NCI-H1105 treated with DMSO at 0.1 percent for 48 hours (cell line): ENCODE measurements around the gene STAC2.

ENCODE experiments used
- DNase-seq: peaks from one replicate; lab custom pipeline; 2025; lab: John Stamatoyannopoulos, UW

Gene STAC2

DNA sequence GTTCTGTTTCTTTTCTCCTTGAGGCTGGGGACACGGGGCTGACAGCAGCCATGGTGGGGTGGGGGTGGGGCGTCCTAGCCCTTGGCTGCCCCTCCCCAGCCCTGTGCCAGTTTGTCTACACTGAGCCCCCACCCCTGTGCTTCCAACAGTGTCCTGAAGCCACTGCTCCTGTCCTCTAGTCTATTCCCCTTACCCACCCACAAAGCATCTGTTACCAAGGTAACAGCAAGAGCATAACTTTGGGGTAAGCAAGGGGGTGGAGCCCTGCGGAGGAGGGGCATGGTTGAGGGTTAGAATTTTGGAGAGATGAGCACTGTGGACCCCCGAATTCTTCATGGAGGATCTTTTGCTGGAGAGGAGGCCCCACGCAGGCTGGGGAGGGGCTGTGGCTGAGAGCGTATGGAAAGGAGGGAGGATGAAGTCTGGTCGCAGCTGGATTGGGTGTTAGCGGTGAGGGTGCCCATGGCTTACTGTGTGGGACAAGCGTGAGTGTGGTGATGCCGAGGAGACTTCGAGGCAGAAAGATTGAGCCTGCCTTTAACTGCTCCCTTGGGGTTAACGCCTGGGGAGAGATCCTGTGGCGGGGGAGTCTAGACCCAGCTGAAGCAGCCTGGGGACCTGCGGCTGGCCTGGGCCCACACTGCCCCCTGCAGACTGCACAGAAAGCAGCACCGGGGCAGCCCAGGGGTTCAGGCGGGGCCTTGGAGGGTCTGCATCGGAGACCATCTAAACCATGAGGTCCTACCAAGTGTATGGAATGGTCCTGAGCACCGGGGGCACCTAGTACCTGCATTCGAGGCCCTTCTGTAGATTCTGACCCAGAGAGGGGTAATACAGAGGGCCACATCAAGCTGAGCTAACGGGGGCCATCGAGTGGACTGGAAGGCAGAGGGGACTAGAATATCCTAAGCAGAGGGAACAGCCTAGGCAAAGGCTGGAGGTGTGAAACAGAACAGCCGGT lies 6.1 kb upstream of the STAC2 start:
- no peak for DNase-seq

DNA sequence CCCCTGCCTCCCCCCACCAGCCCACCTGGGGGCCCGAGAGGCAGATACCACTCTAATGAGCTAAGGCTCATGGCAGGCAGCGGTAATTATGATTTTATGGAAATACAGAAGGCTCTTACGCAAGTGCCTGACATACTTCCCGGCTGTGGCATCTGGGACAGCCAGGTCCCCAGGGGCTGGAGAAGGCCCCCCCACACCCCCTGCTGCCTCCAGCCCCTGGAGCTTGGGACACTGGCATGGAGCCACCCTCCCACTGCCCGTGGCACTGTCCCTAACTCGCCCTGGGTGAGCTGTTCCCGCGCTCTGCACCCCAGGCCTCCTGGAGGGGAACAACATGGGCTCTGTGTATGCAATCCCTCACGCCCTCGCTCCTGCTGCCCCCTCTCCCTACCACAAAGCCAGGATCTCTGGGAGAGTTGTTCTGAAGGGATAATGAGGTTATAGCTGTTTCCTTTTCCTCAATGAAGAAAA lies 5.4 kb upstream of the STAC2 start:
- no peak for DNase-seq

DNA sequence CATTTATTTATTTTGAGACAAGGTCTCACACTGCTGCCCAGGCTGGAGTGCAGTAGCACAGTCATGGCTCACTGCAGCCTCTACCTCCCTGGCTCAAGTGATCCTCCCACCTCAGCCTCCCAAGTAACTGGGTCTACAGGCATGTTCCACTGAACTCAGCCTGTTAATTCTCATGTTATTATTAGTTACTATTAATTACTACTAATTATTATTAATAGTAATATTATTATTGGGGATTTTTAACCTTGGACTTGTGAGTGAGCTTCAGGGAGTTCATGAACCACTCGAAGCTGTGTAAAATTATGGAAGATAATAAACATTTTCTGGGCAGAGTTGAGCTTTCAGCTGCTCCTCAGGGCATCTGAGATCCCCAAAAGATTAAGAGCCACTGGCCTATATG lies 4.6 kb upstream of the STAC2 start:
- no peak for DNase-seq

DNA sequence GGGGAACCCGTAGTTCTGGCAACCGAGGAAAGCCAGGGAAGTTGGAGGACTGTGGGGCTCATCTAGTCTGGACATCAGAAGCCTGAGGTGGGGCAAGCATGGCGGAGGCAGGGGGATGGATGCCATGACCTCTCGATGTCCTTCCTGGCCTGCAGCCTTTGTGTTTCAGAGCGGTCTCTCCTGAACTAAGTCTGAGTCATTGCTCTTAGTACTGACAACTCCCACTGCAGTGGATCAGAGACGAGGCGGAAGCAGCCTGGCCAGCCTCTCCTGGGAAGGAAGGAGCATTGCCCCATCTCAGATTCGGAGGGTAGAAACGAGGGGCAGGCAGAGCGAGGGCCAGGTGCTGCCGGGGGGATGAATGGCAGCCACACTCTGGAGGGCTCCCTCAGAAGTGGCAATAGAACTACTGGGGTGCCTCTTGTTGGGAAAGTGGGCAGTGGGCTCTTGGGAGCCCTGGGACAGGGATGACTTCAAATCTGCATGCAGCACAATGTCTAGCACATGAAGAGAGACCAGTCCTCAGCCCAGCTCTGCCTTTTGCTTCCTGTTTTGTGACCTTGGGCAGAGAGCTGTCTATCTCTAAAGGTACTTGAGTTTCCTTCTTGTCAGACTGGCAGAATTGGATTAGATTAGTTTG lies 3.6 kb upstream of the STAC2 start:
- DNase-seq = no peak

DNA sequence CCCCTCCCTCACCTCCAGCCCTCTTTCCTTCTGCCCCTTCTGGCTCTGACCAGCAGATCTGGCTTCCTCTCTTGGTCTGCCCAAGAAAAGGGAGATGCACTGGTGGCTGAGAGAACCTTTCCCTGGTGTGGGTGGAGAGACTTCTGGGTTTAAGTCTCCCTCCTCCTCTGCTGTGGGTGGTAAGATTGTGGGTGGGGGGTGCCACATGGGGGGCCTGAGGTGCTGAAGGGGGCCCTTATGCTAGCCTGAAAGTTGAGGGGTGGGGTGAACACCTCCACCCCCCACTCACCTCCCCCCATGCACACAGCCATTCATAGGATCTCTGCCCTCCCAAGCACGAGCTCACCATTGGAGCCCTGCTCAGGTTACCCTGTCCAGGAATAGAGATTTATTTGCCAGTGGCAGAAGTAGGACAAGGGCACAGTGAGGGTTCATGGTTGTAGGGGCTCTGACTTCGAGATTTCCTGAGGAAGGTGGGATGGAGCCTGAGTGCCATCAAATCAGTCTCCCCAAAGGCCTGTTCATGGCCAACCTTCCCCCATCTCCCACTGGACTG lies 1.7 kb upstream of the STAC2 start:
- DNase-seq = no peak

DNA sequence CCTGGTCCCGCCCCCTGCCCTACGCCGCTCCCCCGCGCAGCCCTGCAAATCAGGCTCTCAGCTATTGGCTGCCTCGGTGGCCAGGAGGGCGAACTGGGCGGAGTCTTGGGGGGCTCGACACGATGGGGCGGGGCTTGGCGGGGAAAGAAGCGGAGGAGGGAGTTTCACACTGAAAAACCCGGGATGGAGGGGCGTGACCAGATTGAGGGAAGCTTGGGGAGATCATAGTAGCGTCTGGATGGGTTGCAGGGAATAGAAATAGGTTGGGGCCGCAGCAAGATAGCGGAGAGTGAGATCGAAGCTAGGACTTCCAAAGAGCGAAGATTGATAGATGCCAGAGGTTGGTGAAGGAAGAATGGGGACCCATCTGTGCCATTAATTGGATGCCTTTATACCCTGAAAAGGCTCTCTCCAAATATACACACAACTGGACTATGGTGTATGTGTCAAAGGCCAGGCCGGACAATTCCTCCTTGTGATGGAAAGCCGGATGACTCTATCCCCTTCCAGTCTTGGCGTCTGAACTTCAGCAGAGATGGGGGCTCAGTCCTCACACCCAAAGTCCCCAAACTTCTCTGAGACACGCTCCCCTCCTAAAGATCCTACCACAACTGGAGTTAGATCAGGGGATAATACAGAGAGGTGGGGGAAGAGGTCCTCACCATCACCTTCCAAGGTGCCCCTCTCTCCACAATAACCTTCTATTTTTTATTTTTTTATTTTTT lies 376 bp upstream of the STAC2 start:
- peak; percentile 82 for DNase-seq

DNA sequence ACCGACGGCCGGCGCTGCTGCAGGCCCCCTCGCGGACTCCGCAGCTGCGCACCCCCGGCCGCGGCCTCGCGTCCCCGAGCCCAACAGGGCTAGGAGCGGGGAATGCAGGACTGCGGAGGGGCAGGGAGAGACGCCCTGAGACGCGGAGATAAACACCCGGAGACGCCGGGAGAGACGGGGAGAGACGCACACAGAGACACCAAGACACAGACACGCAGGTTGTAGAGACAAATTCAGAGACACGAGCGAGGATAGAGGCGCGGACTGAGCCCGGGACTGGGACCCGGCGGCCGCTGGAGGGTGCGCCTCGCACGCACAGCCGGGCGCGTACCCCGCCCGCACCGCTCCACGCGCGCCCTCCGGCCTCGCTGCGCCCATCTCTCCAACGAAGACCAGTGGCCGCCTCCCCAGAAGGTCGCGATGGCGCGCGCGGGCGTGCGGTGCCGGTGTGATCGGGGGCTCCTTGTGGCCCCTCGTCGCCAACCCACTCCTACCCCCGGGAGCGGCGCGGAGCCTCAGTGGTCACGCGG lies 902 bp downstream of the STAC2 start:
- no peak for DNase-seq

DNA sequence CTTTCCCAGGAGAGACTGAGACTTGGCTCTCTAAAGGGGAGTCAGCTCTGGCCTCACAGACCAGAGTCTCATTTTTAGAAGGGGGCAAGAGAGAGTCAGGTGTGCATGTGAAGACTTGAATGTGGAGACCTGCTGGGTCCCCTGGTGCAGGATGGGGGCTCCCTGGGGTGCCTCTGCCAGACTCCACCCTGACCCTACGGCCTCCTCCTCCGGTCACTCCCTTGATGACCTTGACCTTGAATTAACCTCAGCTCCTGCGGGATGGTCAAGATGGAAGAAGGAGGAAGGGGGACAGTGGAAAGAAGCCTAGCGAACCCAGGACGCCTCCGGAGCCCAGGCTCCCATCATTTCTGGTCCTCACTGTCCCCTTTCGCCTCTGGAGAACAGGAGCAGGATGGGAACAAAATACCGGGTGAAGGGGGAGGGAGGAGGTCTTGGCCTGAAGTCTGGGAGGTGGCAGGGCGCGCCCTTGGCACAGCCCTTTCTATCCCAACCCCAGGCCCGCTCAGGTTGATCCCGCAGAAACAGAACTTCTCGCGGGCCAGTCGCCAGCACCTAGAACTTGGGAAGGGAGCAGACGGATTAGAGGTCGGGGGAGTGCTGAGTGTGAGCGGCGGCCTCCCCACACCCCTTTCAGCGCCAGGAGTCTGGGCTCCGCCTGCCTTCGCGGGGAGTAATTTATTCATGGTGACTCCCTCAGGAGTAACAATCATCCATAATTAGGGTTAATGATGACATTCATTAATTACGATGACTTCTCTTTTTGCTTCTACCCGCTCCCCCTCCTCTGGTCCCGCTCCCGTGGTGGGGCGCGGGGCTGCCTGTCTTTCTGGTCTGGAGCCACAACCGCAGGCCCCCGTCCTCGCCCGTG lies 1.6 kb downstream of the STAC2 start:
- DNase-seq = peak; percentile 36

DNA sequence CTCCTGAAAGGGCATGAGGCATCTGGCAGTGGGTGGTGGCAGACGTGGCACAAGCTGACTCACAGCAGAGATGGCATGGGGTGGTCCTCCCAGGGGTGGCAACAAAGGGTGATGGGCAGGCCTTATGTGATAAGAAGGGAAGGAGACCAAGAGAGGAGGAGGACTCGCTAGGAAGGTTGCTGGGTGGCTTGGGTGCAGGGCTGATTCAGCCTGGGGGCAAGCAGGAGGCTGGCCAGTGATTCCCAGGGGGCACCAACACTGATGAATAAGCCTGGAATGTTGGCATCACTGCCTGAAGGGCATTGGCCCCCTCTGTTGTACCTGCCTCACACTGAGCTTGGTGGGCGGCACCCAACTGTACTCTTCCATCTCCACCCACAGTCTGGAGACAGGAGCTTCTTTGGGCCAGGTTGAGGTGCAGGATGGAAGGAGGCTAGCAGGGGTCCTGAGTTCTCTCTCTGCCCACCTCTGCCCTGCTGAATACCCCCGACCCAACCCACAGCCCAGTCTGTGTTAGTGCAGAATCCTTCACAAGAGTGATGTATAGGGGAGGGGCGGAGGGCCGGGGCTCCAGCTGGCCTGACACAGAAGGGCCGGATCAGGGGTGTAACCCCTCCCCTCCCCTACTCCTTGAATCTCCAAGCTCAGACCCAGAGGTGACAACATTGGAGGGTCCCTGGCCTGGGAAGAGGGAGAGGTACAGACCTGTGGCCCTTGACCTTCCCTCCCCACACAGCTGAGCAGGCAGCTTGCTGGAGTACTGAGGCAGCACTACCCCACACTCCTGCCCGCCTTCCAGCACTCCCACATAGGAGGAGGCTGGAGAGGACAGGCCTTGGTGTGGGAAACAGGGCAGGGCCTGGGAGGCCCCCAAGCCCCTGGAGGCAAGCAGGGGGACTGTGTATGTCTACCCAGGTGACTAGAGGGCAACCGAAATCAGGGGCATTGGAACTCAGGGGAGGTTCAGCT lies 2.6 kb downstream of the STAC2 start:
- DNase-seq = no peak

DNA sequence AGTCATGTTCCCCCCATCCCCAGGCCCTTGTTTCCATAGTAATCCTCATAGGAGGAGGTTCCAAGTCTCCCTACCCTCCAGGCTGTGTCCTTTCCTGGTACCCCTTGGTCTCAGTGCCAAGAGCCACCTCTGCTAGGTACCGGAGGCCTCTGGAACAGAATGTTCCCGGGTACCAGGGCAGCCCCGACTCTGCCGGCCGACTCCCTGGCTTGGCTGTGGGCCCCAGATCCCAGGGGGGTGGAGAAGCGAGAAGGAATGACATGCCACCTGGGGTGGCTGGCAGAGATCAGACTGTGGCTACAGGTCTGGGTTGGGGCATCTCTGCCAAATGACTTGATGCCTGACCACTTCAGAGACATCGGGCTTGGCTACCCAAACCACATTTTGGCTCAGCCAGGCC lies 3.6 kb downstream of the STAC2 start:
- no peak for DNase-seq

DNA sequence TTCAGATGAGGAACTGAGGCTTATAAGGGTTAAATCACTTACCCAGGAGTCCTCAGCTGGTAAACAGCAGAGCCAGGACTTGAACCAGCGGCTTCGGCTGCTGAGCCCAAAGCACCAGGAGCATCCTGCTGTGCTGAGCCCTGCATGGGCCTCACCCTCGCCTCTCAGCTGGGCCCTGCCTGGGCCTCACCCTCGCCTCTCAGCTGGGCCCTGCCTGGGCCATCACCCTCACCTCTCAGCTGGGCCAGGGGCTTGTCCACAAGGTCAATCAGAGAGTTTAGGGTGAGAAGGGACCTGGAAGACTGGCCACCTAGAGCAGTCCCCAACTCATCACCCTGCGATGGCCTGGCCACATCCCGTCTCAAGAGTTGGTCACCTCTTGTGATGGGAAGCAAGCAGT lies 4.2 kb downstream of the STAC2 start:
- DNase-seq = no peak

DNA sequence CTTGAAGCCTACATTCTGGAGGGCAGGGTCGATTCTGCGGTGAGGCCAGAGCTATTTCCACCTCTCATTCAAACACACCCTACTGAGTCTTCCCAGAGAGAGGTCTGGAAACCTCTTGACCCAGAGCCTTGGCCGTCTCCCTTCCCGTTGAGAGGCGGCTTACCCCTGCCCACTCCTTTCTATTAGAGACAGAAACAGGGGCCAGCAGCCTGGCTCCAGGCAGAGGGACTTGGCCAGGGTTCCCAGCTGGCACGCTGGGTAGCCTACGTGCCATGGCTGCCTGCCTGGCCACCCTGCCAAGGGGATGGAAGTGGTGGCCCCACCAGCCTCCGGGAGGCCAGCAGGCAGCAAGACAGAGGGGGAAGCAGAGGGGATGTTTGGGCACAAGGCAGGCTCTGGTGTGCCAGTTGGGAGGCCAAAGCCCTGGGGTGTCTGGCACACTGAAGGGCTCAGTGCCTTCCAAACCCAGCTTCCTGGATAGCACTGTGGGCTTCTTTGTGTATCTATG lies 6.0 kb downstream of the STAC2 start:
- no peak for DNase-seq

DNA sequence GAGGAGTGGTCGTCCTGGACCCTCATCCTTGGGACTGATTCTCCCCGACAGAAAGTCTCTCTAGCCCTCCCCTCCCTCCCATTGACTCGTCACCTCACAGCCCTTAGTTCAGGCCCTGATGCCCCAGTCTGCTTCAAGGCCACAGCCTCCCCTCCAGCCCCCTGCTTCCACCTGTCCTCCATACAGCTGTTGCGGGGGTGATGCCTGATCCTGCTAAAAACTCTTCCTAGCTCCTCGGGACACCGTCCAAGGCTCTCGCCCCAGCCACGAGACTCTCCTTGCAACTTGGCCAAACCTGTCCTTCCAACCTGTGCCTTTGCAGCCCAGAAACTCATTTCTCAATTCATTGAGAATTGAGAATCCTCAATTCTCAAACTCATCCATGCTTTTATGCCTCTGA lies 6.8 kb downstream of the STAC2 start:
- DNase-seq = no peak

DNA sequence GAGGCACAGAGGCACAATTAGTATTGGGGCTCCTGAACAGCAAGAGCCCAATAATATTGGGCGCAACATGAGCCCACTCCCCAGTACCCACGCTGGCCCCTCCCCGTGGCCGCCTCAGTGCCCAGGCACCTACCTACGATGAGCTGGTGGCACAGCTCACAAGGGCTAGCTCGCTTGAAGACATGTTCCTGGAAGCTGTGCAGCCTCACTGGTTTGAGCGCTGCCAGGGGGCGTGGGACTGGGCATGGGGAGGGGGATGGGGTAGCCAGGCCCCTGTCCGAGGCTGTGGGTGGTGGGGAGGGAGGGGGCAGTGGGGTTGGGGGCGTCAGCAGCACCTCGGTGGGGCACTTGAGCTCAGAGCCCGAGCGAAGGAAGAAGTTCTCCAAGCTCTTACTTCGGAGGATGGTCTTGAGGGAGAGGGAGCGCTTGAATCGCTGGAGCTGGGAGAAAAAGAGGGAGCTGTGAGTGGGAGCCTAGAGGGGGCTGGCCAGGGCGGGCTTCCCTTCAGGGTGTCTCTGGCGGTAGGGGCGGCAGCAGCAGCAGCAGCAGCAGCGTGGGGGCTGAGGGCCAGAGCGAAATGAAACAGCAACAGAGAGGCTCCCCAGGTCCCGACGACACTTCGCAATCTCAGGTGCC lies 7.9 kb downstream of the STAC2 start:
- DNase-seq = no peak

DNA sequence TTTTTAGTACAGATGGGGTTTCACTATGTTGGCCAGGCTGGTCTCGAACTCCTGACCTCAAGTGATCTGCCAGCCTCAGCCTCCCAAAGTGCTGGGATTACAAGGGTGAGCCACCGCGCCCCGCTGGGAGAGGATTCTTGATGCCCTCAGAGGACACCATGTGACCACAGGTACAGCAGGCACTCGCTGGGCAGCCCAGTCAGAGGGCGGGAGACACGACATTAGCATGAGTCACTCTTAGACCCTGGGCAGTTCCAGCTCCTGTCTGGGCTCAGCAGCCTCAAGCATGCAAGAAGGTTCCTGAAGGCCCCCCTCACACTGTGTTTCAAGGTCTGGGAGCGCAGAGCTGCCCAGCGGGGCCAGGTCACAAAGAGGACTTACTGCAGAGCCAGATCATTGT lies 11.9 kb downstream of the STAC2 start:
- DNase-seq = no peak

DNA sequence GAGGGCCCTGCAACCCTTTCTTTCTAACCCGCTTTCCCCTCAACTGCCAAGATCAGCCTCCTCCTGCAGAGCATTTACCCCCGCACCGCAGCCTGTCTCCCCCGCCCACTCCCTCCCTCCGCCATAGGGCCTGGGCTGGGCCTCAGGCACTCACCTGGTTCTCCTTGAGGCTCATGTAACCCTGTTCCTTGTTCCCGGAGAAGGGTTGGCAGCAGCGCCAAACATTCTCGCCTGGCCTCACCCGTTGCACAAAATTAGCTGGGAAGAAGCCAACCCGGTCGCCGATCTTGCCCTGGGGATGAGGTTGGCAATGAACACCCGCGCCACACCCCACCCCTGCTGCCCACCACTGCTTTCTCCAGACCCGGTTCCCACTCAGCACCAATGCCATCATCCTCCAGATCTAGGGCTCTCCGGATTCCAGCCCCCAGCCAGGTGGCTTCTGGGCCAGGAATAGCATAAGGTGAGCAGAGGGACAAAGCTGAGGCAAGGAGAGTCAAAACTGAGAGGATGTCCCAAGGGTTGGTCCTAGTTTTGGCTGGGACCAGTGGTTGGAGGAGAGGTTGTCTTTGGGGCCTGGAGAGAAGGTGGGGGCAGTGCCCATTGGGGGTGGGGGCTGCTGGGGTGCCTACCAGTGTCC lies 12.8 kb downstream of the STAC2 start:
- DNase-seq = peak; percentile 19

DNA sequence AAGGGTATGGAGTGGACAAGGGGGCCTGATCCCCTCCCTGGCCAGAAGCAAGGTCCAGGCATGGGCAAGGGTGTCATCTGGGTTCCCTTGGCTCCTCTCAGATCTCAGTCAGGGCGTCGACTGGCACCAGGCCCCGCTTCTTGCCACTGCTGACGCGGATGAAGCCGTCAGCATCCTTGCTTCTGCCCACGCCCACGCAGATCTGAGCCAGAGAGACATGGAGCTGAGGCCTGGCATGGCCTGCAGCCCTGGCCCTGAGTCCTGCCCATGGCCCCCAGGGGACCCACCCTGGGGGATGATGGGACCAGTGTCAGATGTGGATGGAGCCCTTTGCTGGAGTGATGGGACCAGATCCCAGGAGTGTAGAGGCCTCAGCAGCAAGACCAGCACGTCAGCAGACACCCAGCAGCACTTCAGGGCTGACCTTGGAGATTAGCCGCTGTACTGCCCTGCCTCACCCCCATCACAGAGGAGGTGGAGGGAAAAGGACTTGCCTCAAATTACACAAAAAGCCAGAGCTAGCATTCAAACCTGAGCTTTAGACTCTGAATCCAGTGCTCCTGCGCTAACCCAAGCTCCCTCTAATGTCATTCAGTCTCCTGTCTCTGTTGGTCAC lies 13.4 kb downstream of the STAC2 start:
- DNase-seq = no peak

DNA sequence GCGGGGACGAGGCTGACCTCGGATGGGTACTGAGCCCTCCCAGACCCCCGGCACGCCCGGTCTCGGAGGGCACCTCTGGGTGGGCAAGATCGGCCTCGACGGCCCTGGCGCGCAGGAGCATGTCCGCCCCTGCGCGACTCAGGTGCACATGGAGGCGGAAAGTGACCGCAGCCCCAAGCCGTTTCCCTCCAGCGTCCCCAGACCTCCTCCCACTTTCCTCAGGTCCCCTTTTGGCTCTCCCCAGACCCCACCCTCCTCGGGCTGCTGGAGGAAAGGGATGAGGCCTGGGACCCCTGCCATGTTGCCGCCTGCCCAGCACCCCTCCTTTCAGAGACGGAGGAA lies 15.7 kb downstream of the STAC2 start:
- DNase-seq = no peak
